Effector CD8-positive, alpha-beta T cell (primary cell): ENCODE measurements around the gene TAOK1.

Source experiments
- DNase-seq: peaks from one replicate; lab custom pipeline; 2025; lab: John Stamatoyannopoulos, UW

TAOK1 gene

DNA sequence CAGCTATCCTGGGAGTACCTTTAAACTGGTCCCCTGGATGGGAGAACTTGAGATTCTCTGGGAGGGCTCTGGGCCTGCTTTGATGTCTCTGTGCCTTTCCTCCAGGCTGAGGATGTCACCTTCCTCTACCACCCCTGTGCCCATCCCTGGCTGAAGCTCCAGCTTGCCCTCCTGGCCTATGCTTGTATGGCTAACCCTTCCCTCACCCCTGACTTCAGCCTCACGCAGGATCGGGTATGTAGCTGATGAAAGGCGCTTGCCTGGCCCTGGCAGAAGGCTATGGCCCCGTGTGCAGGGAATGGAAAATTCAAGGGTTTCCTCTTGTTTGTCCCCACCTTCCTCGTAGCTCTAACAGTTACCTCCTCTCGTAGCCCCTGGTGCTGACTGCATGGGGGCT lies 181.3 kb downstream of the TAOK1 start:
- DNase-seq: no peak

DNA sequence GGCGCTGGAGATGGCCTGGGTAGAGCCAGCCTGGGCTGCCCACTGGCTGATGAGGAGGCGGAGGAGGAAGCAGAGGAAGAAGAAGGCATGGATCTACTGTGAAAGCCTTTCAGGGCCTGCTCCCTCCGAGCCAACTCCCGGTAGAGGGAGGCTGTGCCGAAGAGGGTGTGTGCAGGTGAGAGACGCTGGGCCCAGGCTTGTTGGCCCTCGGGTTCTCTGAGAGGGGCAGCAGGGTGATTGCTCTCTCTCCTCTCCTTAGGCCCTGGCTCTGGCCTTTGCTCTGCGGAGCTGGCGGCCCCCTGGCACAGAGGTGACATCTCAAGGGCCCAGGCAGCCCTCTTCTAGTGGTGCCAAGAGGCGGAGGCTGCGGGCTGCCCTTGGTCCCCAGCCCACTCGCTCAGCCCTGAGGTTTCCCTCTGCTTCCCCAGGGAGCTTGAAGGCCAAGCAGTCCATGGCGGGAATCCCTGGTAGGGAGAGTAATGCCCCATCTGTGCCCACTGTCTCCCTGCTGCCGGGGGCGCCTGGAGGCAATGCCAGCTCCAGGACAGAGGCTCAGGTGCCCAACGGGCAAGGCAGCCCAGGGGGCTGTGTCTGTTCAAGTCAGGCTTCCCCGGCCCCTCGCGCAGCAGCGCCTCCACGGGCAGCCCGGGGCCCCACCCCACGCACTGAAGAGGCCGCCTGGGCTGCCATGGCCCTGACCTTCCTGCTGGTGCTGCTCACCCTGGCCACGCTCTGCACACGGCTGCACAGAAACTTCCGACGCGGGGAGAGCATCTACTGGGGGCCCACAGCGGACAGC lies 181.9 kb downstream of the TAOK1 start:
- DNase-seq: no peak

DNA sequence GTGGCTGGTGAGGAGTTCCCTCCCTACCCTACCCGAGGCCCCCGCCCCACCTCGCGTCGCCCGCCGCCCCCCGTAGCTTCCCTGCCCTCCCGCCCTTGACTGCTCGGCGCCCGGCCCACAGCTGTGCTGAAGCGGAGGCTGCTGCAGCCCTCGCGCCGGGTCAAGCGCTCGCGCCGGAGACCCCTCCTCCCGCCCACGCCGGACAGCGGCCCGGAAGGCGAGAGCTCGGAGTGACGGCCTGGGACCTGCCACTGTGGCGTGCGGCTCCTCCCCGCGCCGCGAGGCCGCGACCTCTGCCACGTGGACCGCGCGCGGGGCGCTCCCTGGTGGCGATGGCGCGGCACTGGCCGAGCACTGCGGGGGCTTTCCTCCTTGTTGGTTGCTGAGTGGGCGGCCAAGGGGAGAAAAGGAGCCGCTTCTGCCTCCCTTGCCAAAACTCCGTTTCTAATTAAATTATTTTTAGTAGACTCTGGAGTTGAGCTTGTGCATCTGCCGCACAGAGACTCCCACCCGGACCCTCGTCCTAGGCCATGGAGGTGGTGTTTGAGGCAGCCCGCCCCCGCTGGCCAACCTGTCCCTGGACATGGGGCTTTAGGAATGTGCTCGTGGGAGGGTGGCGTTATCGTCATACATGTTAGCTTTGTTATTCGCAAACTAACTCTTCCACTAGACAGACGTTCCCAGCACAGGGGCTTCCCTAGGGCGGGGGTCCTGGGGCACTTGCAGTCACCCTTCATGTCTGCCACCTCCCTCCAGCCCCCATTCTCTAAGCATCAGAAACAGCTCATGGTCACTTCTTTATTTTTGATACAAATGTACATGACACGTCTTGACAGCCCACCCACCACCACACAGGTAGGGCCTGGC lies 182.8 kb downstream of the TAOK1 start:
- DNase-seq: peak; percentile 21

DNA sequence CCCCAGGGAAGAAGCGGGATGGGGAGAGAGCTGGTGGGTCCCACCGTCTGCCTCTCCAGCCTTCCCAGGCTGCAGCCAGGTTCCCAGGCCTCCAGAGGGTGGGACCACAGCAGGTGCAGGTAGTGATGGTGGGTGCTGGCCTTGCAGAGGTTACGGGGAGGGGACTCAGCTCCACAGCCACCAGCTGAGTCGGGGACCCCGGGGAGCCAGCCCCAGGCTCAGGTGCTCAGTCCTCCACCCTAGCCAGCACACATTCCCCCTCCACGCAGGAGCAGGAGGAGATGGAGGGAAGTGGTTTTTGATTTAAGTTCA lies 183.4 kb downstream of the TAOK1 start:
- no peak for DNase-seq

DNA sequence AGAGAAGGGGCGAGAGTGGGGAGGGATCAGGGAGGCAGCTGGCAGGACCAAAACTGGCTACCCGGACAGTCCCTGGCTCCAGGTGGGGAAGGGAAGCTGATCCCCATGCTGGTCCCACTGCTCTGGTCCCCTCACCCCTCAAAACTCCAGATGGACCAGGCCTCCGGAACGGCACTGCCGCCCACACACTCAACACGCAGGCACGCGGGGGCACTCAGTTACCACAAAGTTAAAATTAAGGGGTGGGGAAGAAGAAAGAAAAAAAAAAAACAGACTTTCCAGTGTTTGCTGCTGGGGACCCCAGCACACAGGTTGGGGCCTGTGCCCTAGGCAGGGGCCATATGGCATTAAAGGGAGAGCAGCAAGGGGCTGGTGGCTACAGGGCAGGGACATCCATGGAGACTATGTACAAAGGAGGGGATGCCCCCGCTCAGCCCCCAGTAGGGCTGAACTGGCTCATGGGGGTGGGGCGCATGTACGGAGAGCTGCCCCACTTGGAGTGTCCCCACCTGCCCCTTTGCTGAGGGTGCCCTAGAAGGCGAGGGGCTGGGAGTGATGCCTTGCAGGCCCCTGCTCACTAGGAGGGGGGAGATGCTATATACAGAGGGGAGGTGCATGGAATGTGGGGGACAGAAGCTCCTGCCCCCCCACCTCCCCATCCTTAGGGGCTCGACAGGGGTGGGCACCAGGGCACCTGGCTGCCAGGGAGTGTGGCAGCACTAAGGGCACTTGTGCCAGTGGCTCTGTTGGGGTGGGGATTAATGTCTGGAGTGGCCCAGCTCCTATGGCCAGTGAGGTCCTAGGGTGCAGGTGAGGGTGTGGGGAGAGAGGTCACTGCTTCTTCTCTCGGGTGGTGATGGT lies 183.9 kb downstream of the TAOK1 start:
- no peak for DNase-seq

DNA sequence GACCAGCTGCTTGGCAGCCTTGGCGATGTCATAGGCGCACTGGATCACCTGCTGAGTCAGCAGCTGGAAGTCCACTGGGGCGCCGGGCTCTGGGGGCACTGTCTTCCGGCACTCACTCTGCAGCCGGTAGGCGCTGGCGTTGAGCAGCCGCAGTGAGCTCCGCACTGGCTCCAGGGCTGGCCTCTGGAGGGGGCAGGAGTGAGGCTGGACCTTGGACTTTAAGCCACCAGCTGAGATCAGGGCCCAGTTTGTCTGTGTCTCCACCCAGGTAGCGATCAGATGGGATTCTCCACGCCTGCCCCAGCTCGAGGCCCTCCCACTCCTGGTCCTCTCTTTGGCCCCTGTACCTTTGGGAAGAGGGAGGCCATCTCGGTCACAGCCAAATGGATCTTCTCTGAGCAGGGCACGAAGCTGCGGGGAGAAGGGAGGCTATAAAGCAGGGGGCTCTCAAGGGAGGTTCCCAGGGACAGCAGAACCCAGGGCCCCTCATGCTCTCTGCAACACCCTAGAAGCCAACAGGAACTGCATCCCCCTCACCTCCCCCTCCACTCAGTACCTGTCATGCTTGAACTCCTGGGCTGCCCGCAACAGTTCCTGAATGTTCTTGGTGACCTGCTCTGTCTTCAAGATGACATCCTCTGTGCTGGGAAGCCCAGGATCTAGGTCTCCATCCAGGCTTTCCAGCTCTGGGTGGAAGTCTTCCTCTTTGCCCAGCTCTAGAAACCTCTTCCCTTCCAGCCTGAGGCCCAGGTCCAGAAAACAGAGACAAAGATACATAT lies 184.8 kb downstream of the TAOK1 start:
- no peak for DNase-seq

DNA sequence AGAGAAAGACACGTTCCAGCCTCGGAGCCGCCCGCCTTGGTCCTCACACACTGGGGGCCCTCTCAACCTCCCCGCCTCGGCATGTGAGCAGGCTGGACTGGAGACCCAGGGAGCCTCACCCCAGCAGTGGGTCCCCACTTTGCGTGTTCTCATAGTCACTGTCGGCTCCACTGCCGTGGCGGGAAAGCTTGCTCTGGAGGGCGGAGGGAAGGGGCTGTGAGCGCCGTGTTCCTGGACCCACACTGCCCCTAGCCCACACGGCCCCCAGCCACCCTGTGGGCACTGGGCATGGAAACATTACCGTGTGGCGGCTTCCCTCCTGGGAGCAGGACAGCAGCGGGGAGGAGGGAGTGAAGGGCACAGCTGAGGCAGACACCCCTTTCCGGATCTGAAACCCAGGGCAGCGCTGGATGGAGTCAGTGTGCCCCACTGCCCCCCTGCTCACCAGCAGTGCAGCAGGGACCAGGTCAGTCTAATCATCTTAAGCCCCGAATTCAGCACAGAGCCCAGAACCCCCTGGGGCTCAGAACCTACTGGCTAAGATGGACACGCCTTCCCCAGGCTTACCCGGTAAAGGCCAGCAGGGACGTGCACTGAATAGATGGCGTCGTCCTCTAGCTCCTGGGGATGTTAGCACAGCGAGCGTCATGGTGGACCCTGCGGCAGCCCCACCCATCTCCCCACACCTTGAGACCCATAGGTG lies 185.5 kb downstream of the TAOK1 start:
- DNase-seq: no peak

DNA sequence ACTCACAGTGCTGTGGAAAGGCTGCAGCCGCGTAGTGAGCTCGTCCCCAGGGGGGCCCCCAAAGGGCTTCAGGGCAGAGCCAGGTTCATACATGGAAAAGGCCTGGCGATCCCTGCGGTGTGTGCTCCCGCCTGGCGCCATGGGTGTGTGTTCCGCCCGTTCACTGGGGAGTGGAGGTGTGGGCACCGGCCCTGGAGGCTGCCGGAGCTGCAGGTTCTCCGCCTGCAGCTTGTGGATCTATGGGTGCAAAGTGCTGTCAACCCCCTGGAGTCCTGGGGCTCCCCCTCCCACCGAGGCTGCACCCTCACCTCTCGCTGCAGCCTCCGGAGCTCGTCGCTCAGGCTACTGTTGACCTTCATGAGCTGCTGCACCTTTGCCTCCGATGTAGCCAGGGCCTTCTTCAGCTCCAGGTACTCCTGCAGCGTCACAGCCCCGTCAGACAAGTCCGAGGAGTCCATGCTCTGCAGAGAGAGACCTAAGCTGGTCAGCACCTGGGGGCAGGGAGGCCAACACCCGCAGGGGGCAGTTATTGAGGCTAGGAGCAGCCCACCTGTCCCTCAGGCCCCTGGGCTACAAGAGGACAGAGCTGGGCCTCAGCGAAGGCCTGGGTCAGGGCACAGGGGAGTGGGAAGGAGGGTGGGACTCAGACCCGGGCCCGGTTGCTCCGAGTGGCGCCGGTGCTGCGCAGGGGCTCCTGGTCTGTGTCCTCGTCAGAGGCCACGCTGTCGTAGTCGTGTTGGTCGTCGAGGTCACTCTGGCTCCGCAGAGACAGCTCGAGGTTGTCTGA lies 186.2 kb downstream of the TAOK1 start:
- no peak for DNase-seq

DNA sequence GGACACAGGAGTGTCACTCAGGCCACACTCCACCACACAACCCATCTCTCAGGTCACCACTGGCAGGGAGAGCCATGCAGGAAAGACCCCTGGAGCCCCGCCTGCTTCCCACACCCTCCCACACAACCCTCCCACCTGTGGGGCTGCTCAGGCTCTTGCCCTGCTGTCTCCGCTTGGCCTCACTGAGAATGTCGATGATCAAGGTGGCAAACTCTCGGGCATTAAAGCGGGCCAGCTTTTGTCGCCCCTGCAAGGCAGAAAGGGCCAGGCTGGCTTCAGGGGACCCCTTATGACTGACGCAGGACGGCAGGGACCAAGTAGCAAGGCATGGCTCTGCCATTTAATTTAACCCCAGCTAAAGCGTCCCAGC lies 186.8 kb downstream of the TAOK1 start:
- no peak for DNase-seq

DNA sequence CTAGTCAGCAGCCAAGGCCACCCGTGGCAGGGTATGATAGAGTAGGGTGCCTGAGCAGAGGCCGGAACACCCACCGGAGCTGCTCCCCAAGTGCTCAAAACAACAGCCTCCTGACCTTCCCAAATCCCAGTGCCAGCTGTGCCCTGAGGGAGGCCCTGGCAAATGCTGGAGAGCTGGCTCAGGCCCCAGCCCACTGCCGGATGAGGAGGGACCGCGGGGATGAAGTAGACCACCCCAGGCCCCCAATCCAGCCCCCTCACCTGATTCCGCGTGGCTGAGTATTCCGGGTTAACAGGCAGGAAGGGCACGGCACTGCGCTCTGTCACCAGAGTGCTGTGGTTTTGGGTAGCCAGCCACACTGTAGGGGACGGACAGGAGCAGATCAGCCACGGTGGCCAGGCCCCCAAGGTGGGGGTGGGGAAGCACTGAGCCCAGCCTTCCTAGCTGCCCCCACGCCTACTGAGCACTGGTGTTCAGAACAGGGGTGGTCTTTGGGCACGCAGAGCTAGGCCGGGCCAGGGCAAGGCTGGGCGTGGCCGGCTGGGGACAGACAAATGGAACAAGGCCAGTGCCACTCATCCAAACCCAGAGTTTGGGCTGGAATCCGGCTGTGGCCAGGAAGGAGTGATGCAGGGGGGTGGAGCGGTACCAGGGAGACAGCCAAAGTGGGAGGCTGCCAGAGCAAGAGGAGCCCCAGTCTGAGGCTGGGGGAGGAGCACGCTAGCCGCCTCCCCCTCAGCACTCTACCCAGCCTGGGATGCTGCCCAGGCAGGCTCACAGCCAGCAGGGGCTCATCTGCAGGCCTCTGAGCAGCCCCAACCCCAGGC lies 187.4 kb downstream of the TAOK1 start:
- no peak for DNase-seq

DNA sequence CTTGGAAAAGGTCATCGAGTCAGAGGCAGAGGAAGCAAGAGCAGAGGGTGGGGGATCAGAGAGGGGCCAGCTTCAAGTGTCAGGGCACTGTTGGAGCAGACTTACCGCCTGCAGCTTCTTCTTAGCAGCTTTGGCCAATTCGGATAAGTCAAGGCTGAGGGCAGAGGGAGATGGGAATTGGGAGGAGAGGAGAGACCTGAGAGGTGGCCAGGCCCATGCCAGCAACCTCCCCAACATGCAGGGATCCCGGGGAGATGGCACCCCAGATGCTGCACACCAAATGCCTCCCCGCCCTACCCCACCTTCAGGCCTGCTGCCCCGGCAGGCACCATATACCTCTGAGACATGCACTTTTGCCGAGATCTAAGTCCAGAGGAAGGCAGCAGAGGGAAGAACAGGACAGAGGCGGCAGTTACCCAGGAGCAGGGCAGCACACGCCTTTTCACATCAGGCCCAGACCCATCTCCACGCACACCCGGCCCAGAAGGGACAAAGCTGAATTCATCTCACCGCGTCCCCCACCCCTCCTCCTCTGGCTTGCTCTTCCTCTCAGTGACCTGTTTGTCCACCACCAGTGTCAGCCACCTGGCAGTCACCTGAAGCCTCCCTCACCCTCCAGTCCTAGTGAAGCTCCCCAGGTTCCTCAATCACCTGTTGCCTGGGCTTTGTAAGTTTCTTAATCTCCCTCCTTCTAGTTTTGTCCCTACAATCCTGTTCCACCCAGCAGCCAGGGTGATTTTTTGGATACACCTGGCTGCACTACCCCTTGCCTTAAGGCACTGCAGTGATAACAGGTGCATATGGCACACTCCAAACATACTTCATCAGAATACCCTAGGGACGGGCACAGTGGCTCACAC lies 188.7 kb downstream of the TAOK1 start:
- DNase-seq: no peak

DNA sequence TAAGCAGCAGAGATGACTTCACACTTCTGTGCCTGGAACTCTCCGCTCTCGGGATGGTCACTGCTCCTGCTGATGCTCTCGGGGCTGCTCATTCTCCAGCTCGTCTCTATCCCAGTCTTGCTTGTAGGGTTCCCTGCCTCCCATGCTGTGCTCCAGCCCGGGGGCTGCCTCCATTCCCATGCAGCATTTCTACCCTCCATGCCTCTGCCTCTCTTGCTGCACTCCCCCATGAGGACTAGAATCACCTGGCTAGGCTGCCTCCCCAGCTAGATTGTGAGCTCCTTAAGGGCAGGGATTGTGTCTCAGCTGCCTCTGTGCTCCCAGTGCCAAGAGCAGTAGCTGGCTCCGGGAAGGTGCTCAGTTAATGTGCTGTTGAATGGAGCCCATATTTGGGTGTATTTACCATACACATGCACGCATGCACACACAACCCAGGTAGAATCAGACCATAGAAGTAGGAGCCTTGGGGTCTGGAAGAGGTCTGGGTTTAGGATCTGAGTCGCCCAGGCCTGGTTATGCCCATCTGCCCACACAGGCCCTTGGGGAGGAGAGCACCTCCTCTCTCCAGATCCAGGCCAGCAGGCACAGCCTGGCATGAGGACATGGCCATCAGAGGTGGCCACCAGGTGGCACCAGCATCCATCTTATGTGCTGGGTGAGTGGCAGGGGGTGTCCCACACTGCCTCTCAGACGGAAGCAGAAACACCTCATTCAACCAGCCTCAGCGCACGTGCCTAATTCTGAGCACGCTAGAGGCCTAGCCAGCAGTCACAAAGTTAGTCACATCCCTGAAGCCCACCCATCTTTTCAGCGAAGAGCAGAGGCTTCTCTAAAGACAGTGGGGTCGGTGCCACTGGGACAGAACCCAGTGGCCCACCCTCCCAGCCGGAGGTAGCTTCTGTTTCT lies 190.0 kb downstream of the TAOK1 start:
- peak; percentile 83 for DNase-seq

DNA sequence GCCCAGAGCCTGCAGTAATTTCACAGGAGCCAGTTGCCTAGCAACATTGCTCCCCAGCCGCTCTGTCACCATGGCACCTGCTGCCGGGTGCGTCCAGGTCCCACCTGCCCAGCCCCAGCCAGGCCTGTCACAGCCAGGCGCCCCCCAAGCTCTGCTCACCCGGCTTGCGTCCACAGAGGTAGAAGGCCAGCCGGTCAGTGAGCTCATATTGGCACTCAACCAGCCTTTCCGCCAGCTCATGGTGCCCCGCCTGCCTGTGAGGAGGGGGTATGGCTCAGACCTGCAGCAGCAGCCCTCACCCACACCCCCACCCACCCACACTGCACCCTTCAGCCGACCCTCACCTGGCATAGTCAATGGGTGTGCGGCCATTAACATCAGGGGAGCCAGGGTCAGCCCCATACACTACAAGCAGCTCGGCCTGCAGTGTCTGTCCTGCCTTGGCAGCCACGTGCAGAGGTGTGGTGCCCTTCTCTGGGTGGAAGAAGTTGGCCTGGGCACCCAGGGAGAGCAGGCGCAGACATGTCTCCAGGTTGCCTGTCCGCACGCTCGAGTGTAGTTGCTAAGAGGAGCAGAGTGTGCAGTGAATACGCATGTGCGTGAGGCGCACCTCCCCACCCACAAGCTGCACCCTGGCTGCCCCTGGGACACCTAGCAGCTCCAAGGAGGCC lies 191.6 kb downstream of the TAOK1 start:
- DNase-seq: no peak

DNA sequence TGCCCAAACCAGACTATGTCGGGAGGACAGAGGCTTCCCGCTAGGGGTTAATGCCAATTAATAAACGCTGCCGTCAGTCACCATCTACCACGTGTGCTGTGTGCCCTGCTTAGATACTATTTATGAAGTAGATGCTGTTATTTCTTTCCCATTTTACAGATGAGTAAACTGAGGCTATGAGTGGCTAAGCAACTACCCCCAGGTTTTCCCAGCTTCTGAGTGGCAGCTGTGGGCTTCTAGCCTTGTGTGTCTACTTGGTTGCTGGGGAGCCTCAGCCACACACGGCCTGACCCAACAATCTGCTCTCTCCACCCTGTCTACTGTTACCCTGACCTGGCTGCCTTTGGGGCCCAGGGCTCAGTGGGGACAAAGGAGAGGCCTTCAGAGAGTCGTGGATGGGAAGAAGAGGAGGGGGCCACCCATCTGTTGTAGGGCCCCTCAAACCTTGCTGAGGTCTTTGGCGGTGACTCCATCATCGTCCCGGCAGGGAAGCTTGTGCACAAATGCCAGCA lies 192.1 kb downstream of the TAOK1 start:
- no peak for DNase-seq

DNA sequence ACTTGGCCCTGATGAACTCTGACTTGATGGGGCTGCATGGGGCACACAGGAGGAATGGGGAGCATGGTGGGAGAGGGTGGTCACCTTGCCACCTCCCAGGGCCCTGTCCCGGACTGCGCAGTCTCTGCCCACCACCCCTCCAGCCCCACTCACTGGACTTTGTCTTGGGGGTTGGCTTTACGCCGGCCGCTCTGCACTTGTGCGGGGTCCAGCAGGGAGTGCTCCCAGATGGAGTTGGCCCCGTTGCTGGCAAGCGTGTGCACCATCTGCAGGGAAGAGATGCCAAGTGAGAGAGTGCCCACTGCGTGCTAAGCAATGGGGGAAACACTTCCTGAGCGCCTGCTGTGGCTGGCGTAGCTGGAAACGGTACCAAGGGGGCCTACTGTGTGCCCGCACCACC lies 192.6 kb downstream of the TAOK1 start:
- no peak for DNase-seq
